Type B pancreatic cell (in vitro differentiated cells): ENCODE data around the gene AHRR. TPM values are rescaled to one million over a fixed set of nuclear protein-coding genes. Genes with fewer than 3 reads are reported as not detected.
A peak's percentile ranks its signal among the peaks of the same experiment; 100 is the strongest.
"Not testable (repeated sequence)": the region's sequence is repeated elsewhere in the genome, so short reads cannot be mapped to it uniquely, and the experiment has no call there.

Source experiments
- DNase-seq: peaks from one replicate; pipeline ENCODE4 v3.0.0; 2021; ENCODE audit warnings: mixed read lengths; ENCODE audit not compliant: unreplicated experiment; ENCODE audit errors: extremely low spot score
- H3K27ac Mint-ChIP-seq: 2 replicates; pipeline ENCODE4 v1.8.0; 2021; ENCODE audit warnings: mild to moderate bottlenecking, mixed read lengths
- H3K27me3 Mint-ChIP-seq: 2 replicates; pipeline ENCODE4 v1.8.0; 2021; ENCODE audit warnings: mixed read lengths
- H3K36me3 Mint-ChIP-seq: 2 replicates; pipeline ENCODE4 v1.8.0; 2021; ENCODE audit warnings: mixed read lengths
- H3K4me1 Mint-ChIP-seq: one replicate; pipeline ENCODE4 v1.8.0; 2021; ENCODE audit warnings: mixed read lengths; ENCODE audit not compliant: unreplicated experiment
- H3K4me3 Mint-ChIP-seq: 2 replicates; pipeline ENCODE4 v1.8.0; 2021; ENCODE audit warnings: mild to moderate bottlenecking, mixed read lengths
- H3K9me3 Mint-ChIP-seq: 2 replicates; pipeline ENCODE4 v1.8.0; 2021; ENCODE audit warnings: mixed read lengths
- CTCF ChIP-seq: fragments of 200-600 bp; sonication (generic); conservative IDR thresholded peaks from 2 replicates; pipeline ENCODE4 v1.5.0; 2021; ENCODE audit warnings: antibody characterized with exemption, mild to moderate bottlenecking
- long read RNA-seq: library from polyadenylated mRNA; unstranded; transcript quantifications from one replicate; pipeline ENCODE4 v2.0.0, GENCODE V29; 2020
- total RNA-seq: library from RNA; stranded (reverse); gene quantifications from 2 replicates; pipeline ENCODE4 v1.2.1, GENCODE V29; 2021; ENCODE audit warnings: low replicate concordance

Gene AHRR
- total RNA-seq, result 7.9 and 13.4 TPM in 2 replicates
- long read RNA-seq, partial matches to known transcripts, result 0 of 3 reads
- long read RNA-seq, other reads (novel, unspliced or antisense), result 3 of 3 reads

DNA sequence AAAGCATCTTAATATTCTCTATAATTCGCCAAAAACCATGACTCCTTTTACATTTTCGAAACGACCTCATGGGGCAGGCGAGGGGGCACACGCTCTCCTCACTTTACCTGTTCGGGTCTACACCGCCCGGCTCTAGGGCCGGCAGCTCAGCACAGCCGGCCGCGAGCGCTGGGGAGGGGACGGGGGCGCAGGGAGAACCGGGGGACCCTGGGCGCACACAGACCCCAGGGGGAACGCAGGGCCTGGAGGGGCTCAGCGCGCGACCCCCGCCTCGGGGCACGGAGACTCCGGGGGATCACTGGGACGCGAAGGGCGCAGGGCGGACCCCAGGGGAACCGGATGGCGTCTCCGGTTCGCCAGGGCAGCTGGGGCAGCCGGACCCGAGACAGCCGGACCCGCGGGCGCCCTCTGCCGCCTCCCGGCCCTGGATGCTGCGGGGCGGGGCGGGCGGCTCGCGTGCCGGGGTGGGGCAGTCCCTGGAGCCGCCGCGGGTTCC is at the start of gene AHRR:
Gene AHRR (plus strand): TSS at position 485 of the 496 bp plus-strand sequence. CDS start 22,189 bp downstream, outside the sequence.
- H3K4me3 Mint-ChIP-seq, result peak within 1 kb of the TSS; percentile 83
- H3K4me1 Mint-ChIP-seq, result no peaks in the 10 kb centered on the region
- peaks cover 42% of the 10 kb centered on the region for H3K27me3 Mint-ChIP-seq
- no peak for DNase-seq
- H3K27ac Mint-ChIP-seq, result no peak within 1 kb of the TSS
- H3K9me3 Mint-ChIP-seq, result no peaks in the 10 kb centered on the region
- peak; percentile 61 for TF ChIP-seq CTCF
- H3K36me3 Mint-ChIP-seq, result no peaks in the 10 kb centered on the region

DNA sequence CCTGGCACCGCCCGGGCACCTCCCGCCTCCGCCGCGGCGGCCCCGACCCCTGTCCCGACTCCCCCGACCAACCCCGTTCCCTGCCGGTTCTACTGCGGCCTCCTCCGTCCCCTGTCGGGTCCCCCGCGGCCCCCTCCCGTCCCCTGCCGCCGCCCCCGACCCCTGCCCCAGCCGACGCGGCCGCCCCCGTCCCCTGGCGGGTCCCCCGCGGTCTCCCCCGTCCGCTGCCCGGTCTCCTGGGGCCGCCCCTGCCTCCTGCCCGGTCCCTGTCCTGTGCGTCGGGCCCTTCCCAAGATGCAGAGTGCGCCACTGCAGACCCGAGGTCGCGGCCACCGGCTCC is 49.7 kb upstream of the AHRR start:
- Mint-ChIP-seq H3K27ac (peak overlapping the region; percentile 87), H3K4me3 (peak overlapping the region; percentile 96), H3K4me1 (peaks cover 20% of the 10 kb centered on the region)
- H3K9me3 Mint-ChIP-seq, H3K27me3 Mint-ChIP-seq, H3K36me3 Mint-ChIP-seq, DNase-seq: not testable (repeated sequence)

- not testable (repeated sequence) for H3K36me3 Mint-ChIP-seq, H3K27me3 Mint-ChIP-seq, H3K9me3 Mint-ChIP-seq, DNase-seq
- Mint-ChIP-seq H3K4me1 (peaks cover 20% of the 10 kb centered on the region), H3K27ac (peak overlapping the region; percentile 87), H3K4me3 (peak overlapping the region; percentile 92)
These were observed 48.4 kb upstream of the AHRR start for GRCh38 chr5:273091-273490.

- not testable (repeated sequence) for DNase-seq, H3K9me3 Mint-ChIP-seq, H3K36me3 Mint-ChIP-seq, H3K27me3 Mint-ChIP-seq
- peaks cover 20% of the 10 kb centered on the region for H3K4me1 Mint-ChIP-seq
- H3K27ac Mint-ChIP-seq, result peak overlapping the region; percentile 87
- peak overlapping the region; percentile 92 for H3K4me3 Mint-ChIP-seq
These were observed 48.0 kb upstream of the AHRR start for GRCh38 chr5:273491-273890.

GRCh38 chr5:274346-274745 is 47.2 kb upstream of the AHRR start:
- H3K4me3 Mint-ChIP-seq, H3K9me3 Mint-ChIP-seq, H3K27ac Mint-ChIP-seq, DNase-seq, H3K27me3 Mint-ChIP-seq: not testable (repeated sequence)
- peaks cover 11% of the 10 kb centered on the region for H3K36me3 Mint-ChIP-seq
- peaks cover 20% of the 10 kb centered on the region for H3K4me1 Mint-ChIP-seq

DNA sequence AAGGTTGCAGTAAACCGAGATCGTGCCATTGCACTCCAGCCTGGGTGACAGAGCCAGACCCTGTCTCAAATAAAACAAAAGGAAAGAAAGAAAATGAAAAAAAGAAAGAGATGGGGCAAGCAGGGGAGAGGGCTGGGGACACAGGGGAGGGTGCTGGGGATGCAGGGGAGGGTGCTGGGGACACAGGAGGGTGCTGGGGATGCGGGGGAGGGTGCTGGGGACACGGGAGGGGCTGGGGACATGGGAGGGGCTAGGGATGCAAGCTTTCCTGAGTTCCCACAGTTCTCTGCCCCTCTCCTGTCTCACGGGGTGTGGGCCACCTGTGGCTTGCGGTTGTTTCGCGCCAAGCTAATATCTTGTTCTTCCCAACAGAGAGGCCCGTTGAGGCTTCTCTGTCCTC is 42.9 kb upstream of the AHRR start:
- no peak for TF ChIP-seq CTCF
- Mint-ChIP-seq H3K27ac (no peak overlapping the region), H3K36me3 (peaks cover 37% of the 10 kb centered on the region), H3K27me3 (no peaks in the 10 kb centered on the region), H3K4me3 (no peak overlapping the region), H3K4me1 (peaks cover 1% of the 10 kb centered on the region), H3K9me3 (peaks cover 19% of the 10 kb centered on the region)
- DNase-seq, result no peak

DNA sequence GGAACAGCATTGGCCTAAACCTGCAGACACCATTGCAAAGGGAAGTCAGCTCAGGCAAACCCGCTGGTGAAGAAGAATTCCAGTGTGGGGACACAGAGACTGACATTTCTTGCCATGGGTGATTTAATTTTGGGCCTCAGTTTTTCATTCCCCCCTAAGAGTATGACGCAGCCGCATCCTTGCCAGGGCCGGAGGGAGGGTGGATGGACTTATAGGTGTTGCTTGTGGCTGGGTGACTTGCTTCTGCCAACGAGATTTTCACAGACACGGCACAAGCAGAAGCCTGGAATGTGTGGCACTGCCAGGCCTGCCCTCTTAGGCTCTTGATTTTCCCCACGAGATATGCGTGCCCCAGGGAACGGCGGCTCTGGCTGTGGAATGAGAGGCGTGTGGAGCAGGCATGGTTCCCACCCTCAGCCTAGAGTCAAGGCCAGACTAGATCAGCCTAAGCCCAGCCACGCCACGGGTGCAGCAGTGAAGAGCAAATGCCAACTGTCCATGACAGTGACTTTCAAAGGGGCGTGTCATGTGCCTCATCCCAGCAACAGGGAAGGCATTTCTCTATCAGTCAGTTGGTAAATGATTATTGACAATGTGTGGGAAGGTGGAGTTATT is 42.4 kb upstream of the AHRR start:
- DNase-seq, H3K4me3 Mint-ChIP-seq, H3K4me1 Mint-ChIP-seq, H3K27ac Mint-ChIP-seq, H3K27me3 Mint-ChIP-seq: not testable (repeated sequence)
- H3K9me3 Mint-ChIP-seq, result peaks cover 19% of the 10 kb centered on the region
- peaks cover 42% of the 10 kb centered on the region for H3K36me3 Mint-ChIP-seq

DNA sequence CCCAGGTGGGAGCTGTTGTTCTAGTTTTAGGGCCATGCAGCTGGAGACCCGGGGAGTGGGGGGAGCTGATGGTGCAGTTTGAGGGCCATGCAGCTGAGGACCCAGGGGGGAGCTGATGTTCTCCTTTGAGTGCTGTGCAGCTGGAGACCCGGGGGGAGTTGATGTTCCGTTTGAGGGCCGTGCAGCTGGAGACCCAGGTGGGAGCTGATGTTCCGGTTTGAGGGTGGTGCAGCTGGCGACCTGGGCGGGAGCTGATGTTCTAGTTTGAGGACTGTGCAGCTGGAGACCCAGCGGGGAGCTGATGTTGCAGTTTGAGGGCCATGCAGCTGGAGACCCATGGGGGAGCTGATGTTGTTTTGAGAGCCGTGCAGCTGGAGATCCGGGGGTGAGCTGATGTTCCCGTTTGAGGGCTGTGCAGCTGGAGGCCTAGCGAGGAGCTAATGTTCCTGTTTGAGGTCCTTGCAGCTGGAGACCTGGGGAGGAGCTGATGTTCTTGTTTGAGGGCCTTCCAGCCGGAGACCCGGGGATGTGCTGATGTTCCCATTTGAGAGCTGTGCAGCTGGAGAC is 35.4 kb upstream of the AHRR start:
- no peak for TF ChIP-seq CTCF
- no peaks in the 10 kb centered on the region for H3K27me3 Mint-ChIP-seq
- peaks cover 49% of the 10 kb centered on the region for H3K36me3 Mint-ChIP-seq
- DNase-seq, result no peak
- no peak overlapping the region for H3K27ac Mint-ChIP-seq
- H3K9me3 Mint-ChIP-seq, result peaks cover 17% of the 10 kb centered on the region
- no peak overlapping the region for H3K4me3 Mint-ChIP-seq
- H3K4me1 Mint-ChIP-seq, result peaks cover 9% of the 10 kb centered on the region

DNA sequence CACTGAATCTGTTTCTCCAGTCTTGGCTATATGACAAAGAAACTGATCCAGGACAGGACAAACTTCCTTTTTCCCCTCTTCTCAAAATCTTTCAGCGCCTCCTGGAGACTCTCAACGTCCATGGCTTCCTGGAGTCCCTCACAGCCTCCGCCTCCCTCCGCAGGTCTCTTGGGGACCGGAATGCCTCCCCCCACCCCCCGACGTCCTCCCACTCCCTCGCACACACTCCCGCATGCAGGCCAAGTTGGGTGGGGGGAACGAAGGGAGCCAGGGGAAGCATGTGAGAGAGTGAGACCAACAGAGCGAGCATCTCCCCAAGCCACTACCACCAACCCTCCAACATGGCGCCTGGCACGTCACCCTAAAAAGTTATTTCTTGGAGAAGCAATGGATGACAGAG is 31.3 kb upstream of the AHRR start:
- H3K4me1 Mint-ChIP-seq, H3K4me3 Mint-ChIP-seq, H3K9me3 Mint-ChIP-seq, H3K27me3 Mint-ChIP-seq, DNase-seq, H3K27ac Mint-ChIP-seq: not testable (repeated sequence)
- peaks cover 32% of the 10 kb centered on the region for H3K36me3 Mint-ChIP-seq

DNA sequence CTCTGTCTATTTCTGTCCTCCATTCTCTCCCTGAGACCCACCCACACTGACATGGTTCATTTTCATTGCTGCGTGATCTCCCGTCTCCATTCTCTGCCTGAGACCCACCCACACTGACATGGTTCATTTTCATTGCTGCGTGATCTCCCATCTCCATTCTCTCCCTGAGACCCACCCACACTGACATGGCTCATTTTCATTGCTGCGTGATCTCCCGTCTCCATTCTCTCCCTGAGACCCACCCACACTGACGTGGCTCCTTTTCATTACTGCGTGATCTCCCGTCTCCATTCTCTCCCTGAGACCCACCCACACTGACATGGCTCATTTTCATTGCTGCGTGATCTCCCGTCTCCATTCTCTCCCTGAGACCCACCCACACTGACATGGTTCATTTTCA is 30.2 kb upstream of the AHRR start:
- H3K4me3 Mint-ChIP-seq, H3K27me3 Mint-ChIP-seq, H3K9me3 Mint-ChIP-seq, H3K4me1 Mint-ChIP-seq, DNase-seq, H3K27ac Mint-ChIP-seq: not testable (repeated sequence)
- H3K36me3 Mint-ChIP-seq, result peaks cover 32% of the 10 kb centered on the region

GRCh38 chr5:294788-295187 is 26.7 kb upstream of the AHRR start:
- H3K27ac Mint-ChIP-seq, H3K4me1 Mint-ChIP-seq, DNase-seq, H3K4me3 Mint-ChIP-seq, H3K9me3 Mint-ChIP-seq, H3K27me3 Mint-ChIP-seq: not testable (repeated sequence)
- peaks cover 18% of the 10 kb centered on the region for H3K36me3 Mint-ChIP-seq
